ENCODE results near the gene HCRT.

The HCRT gene

GRCh38 chr17:42179335-42179734, 5.9 kb downstream of the HCRT start:
- H3K27ac ChIP-seq, result no peak overlapping the region
- no peaks in the 10 kb centered on the region for H3K9me3 ChIP-seq (ENCODE audit: low read depth, low read length)
- H3K4me3 ChIP-seq, result no peak overlapping the region
- no peak overlapping the region for H3K9ac ChIP-seq (ENCODE audit: insufficient read length)
- no peak for DNase-seq (ENCODE audit: low read depth, low spot score)
- no peak for TF ChIP-seq EZH2 (IDR thresholded peaks at IDR 0.05)
- TF ChIP-seq FOXP2 (optimal IDR thresholded peaks at IDR 0.05; ENCODE audit: control extremely low read depth, extremely low read length, insufficient read depth), result no peak
- TF ChIP-seq POLR2AphosphoS5 (IDR thresholded peaks at IDR 0.05; ENCODE audit: borderline replicate concordance, low read depth, low read length), result no peak
- no peaks in the 10 kb centered on the region for H3K36me3 ChIP-seq (ENCODE audit: insufficient read depth, low read length)

GRCh38 chr17:42178817-42179216, 6.4 kb downstream of the HCRT start:
- TF ChIP-seq POLR2AphosphoS5 (IDR thresholded peaks at IDR 0.05; ENCODE audit: borderline replicate concordance, low read depth, low read length) (no peak), EZH2 (IDR thresholded peaks at IDR 0.05) (no peak), FOXP2 (optimal IDR thresholded peaks at IDR 0.05; ENCODE audit: control extremely low read depth, extremely low read length, insufficient read depth) (no peak)
- Histone ChIP-seq H3K36me3 (ENCODE audit: insufficient read depth, low read length) (no peaks in the 10 kb centered on the region), H3K9ac (ENCODE audit: insufficient read length) (no peak overlapping the region), H3K27ac (no peak overlapping the region), H3K9me3 (ENCODE audit: low read depth, low read length) (no peaks in the 10 kb centered on the region), H3K4me3 (no peak overlapping the region)
- DNase-seq (ENCODE audit: low read depth, low spot score), result no peak

- Histone ChIP-seq H3K9ac (ENCODE audit: insufficient read length) (no peak overlapping the region), H3K9me3 (ENCODE audit: low read depth, low read length) (no peaks in the 10 kb centered on the region), H3K36me3 (ENCODE audit: insufficient read depth, low read length) (no peaks in the 10 kb centered on the region), H3K4me3 (no peak overlapping the region), H3K27ac (no peak overlapping the region)
- no peak for TF ChIP-seq EZH2 (IDR thresholded peaks at IDR 0.05)
- TF ChIP-seq FOXP2 (optimal IDR thresholded peaks at IDR 0.05; ENCODE audit: control extremely low read depth, extremely low read length, insufficient read depth), result no peak
- no peak for TF ChIP-seq POLR2AphosphoS5 (IDR thresholded peaks at IDR 0.05; ENCODE audit: borderline replicate concordance, low read depth, low read length)
- no peak for DNase-seq (ENCODE audit: low read depth, low spot score)
Observed at GRCh38 chr17:42177684-42178083, 7.6 kb downstream of the HCRT start.

- Histone ChIP-seq H3K9ac (ENCODE audit: insufficient read length) (no peak overlapping the region), H3K4me3 (no peak overlapping the region), H3K9me3 (ENCODE audit: low read depth, low read length) (no peaks in the 10 kb centered on the region), H3K36me3 (ENCODE audit: insufficient read depth, low read length) (no peaks in the 10 kb centered on the region), H3K27ac (no peak overlapping the region)
- no peak for DNase-seq (ENCODE audit: low read depth, low spot score)
- TF ChIP-seq EZH2 (IDR thresholded peaks at IDR 0.05), result no peak
- TF ChIP-seq POLR2AphosphoS5 (IDR thresholded peaks at IDR 0.05; ENCODE audit: borderline replicate concordance, low read depth, low read length), result no peak
- TF ChIP-seq FOXP2 (optimal IDR thresholded peaks at IDR 0.05; ENCODE audit: control extremely low read depth, extremely low read length, insufficient read depth), result no peak
Observed at GRCh38 chr17:42174126-42174783, 11.0 kb downstream of the HCRT start.

GRCh38 chr17:42171831-42172230, 13.4 kb downstream of the HCRT start:
- DNase-seq (ENCODE audit: low read depth, low spot score), result no peak
- TF ChIP-seq EZH2 (IDR thresholded peaks at IDR 0.05) (no peak), FOXP2 (optimal IDR thresholded peaks at IDR 0.05; ENCODE audit: control extremely low read depth, extremely low read length, insufficient read depth) (no peak), POLR2AphosphoS5 (IDR thresholded peaks at IDR 0.05; ENCODE audit: borderline replicate concordance, low read depth, low read length) (no peak)

GRCh38 chr17:42169351-42169750, 15.9 kb downstream of the HCRT start:
- H3K36me3 ChIP-seq (ENCODE audit: insufficient read depth, low read length), result no peaks in the 10 kb centered on the region
- H3K9me3 ChIP-seq (ENCODE audit: low read depth, low read length), result no peaks in the 10 kb centered on the region
- no peak for DNase-seq (ENCODE audit: low read depth, low spot score)
- no peak overlapping the region for H3K27ac ChIP-seq
- TF ChIP-seq POLR2AphosphoS5 (IDR thresholded peaks at IDR 0.05; ENCODE audit: borderline replicate concordance, low read depth, low read length), result no peak
- TF ChIP-seq FOXP2 (optimal IDR thresholded peaks at IDR 0.05; ENCODE audit: control extremely low read depth, extremely low read length, insufficient read depth), result no peak
- H3K9ac ChIP-seq (ENCODE audit: insufficient read length), result no peak overlapping the region
- H3K4me3 ChIP-seq, result no peak overlapping the region

More at GRCh38 chr17:42171831-42172230, 13.4 kb downstream of the HCRT start:
- no peaks in the 10 kb centered on the region for H3K36me3 ChIP-seq (ENCODE audit: insufficient read depth, low read length)
- H3K9ac ChIP-seq (ENCODE audit: insufficient read length), result no peak overlapping the region
- H3K4me3 ChIP-seq, result no peak overlapping the region
- no peaks in the 10 kb centered on the region for H3K9me3 ChIP-seq (ENCODE audit: low read depth, low read length)
- H3K27ac ChIP-seq, result no peak overlapping the region

- TF ChIP-seq FOXP2 (optimal IDR thresholded peaks at IDR 0.05; ENCODE audit: control extremely low read depth, extremely low read length, insufficient read depth) (no peak), EZH2 (IDR thresholded peaks at IDR 0.05) (no peak)
- no peaks in the 10 kb centered on the region for H3K9me3 ChIP-seq (ENCODE audit: low read depth, low read length)
- H3K9ac ChIP-seq (ENCODE audit: insufficient read length), result no peak overlapping the region
- DNase-seq (ENCODE audit: low read depth, low spot score), result no peak
- H3K27ac ChIP-seq, result no peak overlapping the region
- H3K36me3 ChIP-seq (ENCODE audit: insufficient read depth, low read length), result no peaks in the 10 kb centered on the region
- H3K4me3 ChIP-seq, result no peak overlapping the region
Observed at GRCh38 chr17:42167807-42168206, 17.4 kb downstream of the HCRT start.

- no peaks in the 10 kb centered on the region for H3K9me3 ChIP-seq (ENCODE audit: low read depth, low read length)
- TF ChIP-seq POLR2AphosphoS5 (IDR thresholded peaks at IDR 0.05; ENCODE audit: borderline replicate concordance, low read depth, low read length), result no peak
- no peak for TF ChIP-seq FOXP2 (optimal IDR thresholded peaks at IDR 0.05; ENCODE audit: control extremely low read depth, extremely low read length, insufficient read depth)
- TF ChIP-seq EZH2 (IDR thresholded peaks at IDR 0.05), result no peak
- DNase-seq (ENCODE audit: low read depth, low spot score), result no peak
Observed at GRCh38 chr17:42166196-42166763, 19.0 kb downstream of the HCRT start.

GRCh38 chr17:42165751-42166150, 19.5 kb downstream of the HCRT start:
- Histone ChIP-seq H3K9ac (ENCODE audit: insufficient read length) (no peak overlapping the region), H3K4me3 (no peak overlapping the region), H3K36me3 (ENCODE audit: insufficient read depth, low read length) (no peaks in the 10 kb centered on the region), H3K9me3 (ENCODE audit: low read depth, low read length) (no peaks in the 10 kb centered on the region), H3K27ac (no peak overlapping the region)
- no peak for DNase-seq (ENCODE audit: low read depth, low spot score)
- TF ChIP-seq FOXP2 (optimal IDR thresholded peaks at IDR 0.05; ENCODE audit: control extremely low read depth, extremely low read length, insufficient read depth), result no peak
- no peak for TF ChIP-seq EZH2 (IDR thresholded peaks at IDR 0.05)
- TF ChIP-seq POLR2AphosphoS5 (IDR thresholded peaks at IDR 0.05; ENCODE audit: borderline replicate concordance, low read depth, low read length), result no peak

More at GRCh38 chr17:42166196-42166763, 19.0 kb downstream of the HCRT start:
- Histone ChIP-seq H3K4me3 (no peak overlapping the region), H3K27ac (no peak overlapping the region), H3K36me3 (ENCODE audit: insufficient read depth, low read length) (no peaks in the 10 kb centered on the region), H3K9ac (ENCODE audit: insufficient read length) (no peak overlapping the region)
